GM12801 (cell line): ENCODE measurements around the gene NCMAP.

Source experiments
- CTCF ChIP-seq: IDR thresholded peaks from one replicate; pipeline ENCODE4 v1.5.1; 2011; ENCODE audit warnings: control low read depth; ENCODE audit not compliant: insufficient read length; ENCODE audit errors: extremely low read depth

The NCMAP gene

GRCh38 chr1:24639094-24639493, 83.2 kb downstream of the NCMAP start:
- TF ChIP-seq CTCF = no peak

- TF ChIP-seq CTCF = no peak
Observed at GRCh38 chr1:24639881-24640280, 84.0 kb downstream of the NCMAP start.

GRCh38 chr1:24640288-24640687, 84.4 kb downstream of the NCMAP start:
- no peak for TF ChIP-seq CTCF

GRCh38 chr1:24641646-24642151, 85.8 kb downstream of the NCMAP start:
- TF ChIP-seq CTCF = no peak

- no peak for TF ChIP-seq CTCF
Observed at GRCh38 chr1:24642481-24643362, 86.8 kb downstream of the NCMAP start, which contains the start of gene SRRM1. Gene SRRM1, plus strand, starts transcription at chr1:24643302. Its CDS starts 25 bp downstream, at chr1:24643327.

GRCh38 chr1:24643363-24644099, 87.6 kb downstream of the NCMAP start:
- no peak for TF ChIP-seq CTCF

- no peak for TF ChIP-seq CTCF
Observed at GRCh38 chr1:24644100-24644384, 88.2 kb downstream of the NCMAP start.
